HG03066 (cell line): ENCODE results near the gene LUZP1.
A peak's percentile ranks its signal among the peaks of the same experiment; 100 is the strongest.
"Not testable (repeated sequence)": the region's sequence is repeated elsewhere in the genome, so short reads cannot be mapped to it uniquely, and the experiment has no call there.

Experiments
- ATAC-seq: cut with Tn5 transposase; IDR thresholded peaks from one replicate; pipeline ENCODE4 v1.9.1; 2021; ENCODE audit warnings: low read depth; ENCODE audit not compliant: unreplicated experiment

The LUZP1 gene

DNA sequence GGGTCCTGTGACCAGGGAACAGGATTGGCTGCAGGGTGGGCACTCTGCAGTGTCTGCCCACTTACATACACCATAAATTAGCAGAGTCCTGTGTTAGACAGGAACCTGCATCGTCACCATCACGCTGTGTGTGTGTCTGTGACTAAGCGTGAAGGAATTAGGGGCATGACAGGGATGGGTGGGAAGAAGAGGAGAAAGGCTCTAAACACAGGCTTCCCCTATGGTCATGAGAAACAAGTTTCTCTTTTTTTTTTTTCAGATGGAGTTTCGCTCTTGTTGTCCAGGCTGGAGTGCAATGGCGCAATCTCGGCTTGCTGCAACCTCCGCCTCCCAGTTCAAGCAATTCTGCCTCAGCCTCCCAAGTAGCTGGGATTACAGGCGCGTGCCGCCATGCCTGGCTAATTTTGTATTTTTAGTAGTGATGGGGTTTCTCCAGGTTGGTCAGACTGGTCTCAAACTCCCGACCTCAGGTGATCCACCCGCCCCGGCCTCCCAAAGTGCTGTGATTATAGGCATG is 20.3 kb upstream of the LUZP1 start:
- ATAC-seq, result not testable (repeated sequence)

DNA sequence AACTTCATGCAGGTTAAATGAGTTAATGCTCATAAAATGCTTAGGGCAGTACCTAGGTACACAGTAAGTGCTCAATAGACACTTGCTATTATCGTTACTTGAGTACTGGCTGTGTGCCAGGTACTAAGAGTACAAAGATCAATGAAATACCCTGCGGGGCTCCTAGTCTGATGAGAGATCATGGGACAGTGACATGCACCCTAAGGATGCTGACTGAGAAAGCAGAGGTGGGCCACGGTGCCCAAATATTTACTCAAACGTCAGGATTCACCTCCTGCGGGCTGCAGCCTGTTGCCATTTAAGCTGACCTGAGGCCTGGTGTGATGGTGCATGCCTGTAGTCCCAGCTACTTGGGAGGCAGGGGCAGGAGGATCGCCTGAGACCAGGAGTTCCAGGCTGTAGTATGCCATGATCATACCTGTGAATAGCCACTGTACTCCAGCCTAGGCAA is 19.8 kb upstream of the LUZP1 start:
- ATAC-seq, result no peak

DNA sequence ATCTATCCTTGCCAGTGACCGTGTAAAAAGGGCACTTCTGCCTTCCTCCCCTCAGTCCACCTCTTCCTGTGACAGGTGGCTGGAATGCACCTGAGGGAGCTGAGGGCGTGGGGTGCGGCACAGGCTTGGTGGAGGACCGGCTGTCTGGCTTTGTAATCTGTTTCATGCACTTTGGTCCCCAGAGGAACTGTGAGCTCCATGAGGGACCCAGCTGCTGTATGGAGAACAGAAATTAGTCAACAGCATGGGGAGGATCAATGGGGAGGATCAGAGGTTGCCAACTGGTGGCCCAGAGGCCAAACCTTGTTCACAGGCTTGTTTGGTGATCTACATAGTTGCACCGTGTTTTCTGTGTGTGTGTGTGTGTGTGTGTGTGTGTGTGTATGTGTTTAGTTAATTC is 19.0 kb upstream of the LUZP1 start:
- ATAC-seq, result no peak

DNA sequence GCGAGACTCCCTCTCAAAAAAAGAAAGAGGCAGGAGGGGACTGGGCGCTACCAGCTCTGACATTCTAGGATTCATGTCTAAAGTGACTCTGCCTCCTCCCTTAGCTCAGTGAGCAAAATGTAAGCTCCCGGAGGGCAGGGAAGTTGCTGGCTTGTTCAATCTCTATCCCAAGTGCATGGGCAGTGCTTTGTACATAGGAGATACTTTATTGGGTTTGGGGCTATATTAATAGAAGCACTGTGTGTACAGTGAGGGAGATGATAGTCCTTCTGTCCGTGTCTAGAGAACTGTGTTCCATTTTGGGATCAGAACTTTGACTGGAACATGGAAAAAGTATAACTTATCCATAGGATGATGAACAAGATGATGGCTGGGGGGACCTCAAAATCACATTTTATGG is 16.7 kb upstream of the LUZP1 start:
- ATAC-seq, result no peak

DNA sequence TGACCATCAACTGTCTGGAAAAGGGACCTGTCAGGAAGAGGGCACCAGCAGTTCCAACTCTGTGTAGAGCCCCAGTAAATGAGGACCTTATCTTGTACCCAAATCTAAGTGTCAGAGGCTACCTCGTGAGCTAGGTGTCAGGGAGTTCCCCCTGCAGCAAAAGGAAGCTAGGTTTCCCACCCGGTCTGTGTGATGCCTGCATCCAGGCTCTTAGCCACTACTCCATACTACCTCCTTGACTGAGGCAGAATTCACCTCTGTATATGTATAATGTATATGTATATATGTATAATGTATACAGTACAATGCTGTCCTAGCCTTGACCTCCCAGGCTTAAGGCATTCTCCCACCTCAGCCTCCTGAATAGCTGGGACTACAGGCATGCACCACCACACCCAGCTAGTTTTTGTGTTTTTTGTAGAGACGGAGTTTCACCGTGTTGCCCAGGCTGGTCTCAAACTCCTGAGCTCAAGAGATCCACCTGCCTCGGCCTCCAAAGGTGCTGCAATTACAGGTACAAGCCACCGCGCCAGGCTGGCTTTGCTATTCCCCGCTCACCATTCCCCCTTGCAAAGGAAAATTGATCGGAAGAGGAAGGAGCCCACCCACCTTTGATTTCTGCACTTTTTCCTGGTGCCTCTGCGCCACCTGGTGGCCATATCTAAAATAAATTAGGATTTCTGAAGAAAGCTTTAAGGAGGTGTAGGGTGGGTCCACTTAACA is 15.7 kb upstream of the LUZP1 start:
- no peak for ATAC-seq

DNA sequence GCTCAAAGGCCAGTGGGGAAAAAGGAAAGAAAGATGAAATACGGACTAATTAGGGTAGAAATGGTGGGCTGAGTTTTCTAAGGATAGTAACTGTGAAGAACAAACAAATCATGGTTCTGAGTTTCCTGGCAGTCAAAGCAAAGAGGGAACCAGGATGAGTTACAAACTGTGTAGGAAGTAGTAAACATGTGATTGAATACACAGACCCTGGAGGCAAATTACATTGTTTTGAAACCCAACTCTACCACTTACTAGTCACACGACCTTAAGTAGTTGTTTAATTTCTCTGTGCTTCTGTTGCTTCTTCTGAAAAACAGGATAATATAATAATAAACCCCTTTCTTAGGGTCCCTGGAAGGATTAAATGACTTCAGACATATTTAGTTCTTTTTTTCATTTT is 11.2 kb upstream of the LUZP1 start:
- ATAC-seq, result no peak

DNA sequence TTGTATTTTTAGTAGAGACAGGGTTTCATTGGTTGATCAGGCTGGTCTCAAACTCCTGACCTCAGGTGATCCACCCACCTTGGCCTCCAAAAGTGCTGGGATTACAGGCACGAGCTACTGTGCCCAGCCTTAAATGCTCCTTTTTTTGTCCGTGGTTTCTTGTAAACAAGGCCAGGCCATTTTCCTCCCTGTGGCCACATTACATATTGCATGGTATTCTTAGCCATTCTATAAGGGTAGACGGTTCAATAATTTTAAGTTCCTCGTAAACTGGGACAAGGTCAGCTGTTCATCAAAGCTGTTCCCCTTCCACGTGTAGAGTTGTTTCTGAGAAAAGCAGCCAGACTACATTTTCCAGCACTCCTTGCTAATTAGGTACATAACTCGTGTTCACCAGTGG is 10.3 kb upstream of the LUZP1 start:
- ATAC-seq, result no peak

DNA sequence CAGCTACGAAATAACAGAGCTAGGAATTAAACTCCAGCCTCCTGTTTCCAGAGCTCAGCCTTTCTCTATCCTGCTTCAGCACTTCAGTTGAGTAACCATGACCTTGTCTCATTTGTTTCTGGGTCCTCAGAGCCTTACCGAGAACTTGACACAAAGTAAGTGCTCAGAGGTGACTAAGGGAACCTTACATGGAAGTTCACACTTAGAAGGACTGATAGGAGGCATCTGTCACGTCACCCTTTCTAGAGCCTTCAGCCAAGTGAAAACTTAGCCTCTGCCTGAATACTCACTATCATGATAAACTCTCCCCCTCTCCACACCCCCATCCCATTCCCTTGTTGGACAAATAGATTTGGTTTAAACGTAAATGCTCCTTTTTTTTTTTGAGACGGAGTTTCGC is 9.8 kb upstream of the LUZP1 start:
- no peak for ATAC-seq

DNA sequence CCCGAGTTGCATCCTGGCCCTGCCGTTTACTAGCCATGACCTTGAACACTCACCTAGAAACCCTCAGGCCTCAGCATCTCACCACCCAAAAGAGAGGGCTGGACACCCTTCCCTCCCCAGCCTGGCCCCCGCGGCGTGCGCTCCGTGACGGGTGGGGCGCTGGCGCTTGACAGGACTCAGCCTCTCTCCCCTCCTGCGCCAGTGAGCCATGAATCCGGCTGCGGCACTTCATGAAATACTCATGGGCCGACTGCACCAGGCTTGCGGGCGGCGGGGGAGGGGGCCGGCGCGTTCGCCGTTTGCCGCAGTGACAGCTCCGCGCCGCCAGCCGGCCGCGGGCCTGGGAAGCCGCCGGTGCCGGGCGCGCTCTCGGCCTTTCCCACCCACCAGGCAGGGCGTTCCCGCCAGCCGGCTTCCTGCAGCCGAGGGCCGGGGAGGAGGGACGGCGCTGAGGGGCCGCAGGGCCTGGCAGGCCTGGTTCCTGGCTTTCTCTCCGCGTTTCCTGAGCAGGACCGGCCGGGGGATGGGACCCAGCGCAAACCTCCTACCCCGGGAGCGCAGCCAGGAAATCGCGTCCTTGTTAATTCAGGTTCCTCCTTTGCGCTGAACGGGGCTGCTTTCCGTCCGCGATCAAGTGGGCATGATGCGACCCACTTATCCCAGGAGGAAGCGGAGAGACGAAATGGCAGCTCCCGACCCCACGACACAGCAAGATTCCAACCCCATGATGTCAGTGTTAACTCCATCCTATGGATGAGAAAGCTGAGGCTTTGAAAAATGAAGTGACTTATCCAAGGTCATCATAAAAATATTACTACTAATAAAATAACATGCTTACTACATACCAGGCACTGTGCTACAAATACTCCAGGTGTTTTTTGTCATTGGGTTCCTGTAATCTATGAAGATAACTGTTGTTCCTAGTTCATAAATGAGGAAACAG is 9.1 kb upstream of the LUZP1 start:
- ATAC-seq, result peak; percentile 68

DNA sequence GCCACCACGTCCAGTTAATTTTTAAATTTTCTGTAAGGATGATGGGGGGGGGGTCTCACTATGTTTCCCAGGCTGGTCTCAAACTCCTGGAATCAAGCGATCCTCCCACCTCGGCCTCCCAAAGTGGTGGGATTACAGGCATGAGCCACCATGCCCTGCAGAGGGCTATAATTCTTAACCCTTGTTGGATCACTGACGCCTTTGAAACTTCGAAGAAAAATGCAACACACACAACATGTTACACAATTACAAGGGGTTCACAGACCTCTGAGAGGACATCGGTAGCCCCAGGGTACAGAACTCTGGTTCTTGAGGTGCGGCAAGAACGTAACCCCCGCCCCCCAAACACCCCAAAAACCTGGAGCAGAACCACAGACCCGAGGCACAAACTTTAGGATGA is 8.4 kb upstream of the LUZP1 start:
- ATAC-seq, result no peak

DNA sequence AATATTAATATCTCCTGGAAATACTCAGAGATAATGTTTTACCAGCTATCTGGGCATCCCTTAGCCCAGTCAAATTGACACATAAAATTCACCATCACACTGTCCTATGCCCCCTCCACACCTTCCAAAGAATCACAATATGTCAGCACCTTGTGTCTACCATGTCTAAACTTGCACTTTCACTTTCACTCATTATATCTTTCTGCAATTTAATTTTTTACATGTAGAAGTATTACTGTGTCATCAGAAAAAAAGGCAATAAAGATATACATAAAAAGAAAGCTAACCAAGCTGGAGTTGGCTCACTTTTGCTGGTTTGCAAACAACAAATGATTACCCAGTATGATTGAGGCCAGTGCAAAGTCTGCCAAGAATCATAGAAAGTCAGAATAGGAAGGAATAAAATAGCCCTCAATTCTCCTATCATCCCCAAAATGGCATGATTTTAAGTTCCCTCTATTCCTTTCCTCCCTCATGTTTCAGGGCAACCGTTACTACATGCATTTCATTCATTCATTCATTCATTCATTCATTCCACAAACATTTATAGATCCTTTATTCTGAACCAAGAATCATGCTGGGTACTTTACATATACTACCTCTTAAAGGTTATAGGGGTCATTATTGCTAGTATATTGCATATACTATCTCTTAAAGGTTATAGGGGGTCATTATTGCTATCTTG is 5.9 kb upstream of the LUZP1 start:
- no peak for ATAC-seq

DNA sequence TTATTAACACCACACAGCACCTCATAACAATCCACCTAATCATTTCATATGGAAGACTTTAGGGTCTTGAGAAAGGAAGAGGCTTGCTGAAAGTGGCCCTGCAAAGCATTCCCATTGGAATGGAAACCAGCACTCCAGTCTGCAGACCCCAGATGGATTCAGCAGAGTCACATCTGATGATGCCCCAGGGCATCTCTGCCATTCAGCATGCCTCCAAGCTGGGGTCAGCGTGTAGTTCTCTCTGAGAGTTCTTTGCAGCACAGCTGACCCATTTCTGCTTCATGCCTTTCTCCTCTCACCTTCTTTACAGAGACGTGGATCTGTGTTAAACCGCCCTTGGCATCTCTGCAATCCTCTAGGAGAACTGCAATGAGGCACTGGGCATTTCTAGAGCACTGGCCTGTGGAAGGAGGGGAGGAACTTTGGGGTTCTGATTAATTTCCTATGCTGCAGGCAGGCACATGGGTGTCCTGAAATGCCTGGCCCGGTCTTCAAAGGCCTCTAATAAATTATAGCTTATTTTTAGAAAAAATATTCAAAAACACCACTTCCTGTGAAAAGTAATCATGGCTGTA is 2.6 kb upstream of the LUZP1 start:
- ATAC-seq, result no peak

DNA sequence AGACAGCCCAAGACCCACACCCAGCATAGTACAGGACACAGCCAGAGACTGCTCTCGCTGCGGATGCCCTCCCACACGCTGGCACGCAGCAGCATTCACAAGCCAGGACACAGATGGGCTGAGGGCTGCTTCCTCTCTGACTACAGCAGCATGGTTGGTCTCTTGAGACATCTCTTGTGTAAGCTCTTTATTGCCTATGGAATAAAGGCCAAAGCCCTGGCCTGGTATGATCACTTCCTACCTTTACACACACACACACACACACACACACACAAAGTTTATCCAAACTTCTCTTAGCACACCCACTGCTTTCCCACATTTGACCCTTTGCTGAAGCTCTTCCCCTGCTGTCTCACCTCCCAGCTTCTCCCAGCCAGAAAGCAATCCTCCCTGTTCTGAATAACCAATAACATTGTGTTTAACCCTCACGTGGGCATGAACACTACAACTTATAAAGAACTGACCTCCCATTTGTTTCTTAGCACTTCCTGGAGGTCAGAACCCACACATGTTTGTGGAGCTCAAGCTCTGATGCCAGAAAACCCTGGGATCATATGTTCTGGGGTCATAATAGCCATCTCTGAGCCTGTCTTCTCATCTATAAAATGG is 1.2 kb upstream of the LUZP1 start:
- ATAC-seq, result no peak

DNA sequence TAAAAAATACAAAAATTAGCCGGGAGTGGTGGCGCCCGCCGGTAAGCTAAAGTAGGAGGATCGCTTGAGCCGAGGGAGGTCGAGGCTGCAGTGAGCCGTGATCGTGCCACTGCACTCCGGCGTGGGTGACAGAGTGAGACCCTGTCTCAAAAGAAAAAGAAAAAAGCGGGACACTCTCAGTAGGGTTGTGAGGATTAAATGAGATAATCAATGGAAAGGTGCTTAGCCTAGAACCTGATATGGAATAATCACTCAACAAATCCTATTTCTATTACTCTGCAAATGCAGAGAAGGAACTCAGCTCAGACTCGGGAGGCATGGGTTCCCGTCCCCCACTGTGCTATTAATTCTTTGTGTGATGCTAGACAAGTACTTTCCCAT is 529 bp upstream of the LUZP1 start:
- ATAC-seq, result no peak

DNA sequence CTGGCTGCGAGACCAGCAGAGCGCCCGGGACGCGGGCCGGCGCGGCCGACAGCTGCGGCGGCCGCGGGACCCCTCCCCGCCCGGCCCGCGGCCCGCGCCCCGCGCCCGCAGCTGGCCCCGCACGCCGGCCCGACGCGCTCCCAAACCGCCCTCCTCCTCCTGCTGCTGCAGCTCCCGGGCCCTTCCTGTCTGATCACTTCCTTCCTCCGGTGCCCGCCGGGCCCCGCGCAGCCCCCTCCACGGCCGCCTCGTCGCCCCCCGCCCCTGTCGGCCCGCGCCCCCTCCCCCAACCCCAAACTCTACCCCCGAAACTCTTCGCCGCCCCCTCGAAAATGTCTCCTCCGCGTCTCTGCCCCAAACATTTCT is 594 bp downstream of the LUZP1 start:
- no peak for ATAC-seq

DNA sequence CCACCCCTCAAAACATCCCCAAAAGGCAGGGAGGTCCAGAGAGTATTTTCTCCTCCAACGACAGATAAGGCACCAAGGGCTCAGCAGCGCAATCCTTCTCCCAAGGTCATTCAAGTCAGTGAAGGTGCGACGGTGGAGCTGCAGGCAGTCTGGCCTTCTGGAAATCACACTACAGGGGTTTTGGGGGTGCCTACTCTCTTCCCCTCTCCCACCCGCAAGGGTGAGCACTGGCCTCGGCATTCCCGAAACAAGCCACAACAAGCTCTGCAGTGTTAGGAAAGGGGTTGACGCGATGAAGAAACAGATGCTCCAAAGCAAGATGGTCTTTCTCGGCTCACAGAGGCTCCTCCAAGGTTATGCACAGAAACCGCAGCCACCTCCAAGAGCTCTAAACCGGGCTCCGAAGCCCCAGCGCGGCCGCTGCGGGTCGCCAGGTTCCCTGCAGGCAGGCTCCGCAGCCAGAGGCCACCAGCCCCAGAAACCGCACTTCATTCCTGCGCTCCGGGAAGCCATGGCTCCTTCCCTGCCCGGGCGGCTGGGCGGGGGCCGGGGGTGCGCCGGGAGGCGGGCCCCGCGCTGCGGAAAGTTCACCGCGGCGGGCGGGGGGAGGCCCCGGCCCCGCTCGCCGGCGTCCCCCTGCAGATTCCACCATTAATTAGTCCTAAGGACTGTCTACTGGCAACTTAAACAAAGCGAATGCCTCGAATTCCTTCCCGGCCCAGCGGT is 1.1 kb downstream of the LUZP1 start:
- no peak for ATAC-seq

DNA sequence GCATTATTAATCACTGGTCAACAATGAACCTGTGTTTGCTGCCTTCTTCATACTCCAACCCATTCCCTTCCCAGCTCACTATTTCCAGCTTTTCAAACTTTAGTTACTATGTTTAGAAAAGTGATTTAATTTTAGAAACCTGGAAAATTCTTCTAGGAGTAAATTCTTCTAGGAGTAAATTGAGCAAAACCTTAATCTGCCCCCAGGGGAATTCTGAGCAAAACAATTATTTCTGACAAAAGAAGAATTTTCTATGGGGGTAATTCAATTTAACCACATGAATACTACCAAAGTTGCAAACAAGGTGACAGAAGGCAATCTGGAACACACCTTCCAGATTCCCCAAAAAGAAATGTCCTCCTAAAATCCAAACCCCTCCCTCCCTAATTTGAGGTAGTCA is 1.8 kb downstream of the LUZP1 start:
- no peak for ATAC-seq

DNA sequence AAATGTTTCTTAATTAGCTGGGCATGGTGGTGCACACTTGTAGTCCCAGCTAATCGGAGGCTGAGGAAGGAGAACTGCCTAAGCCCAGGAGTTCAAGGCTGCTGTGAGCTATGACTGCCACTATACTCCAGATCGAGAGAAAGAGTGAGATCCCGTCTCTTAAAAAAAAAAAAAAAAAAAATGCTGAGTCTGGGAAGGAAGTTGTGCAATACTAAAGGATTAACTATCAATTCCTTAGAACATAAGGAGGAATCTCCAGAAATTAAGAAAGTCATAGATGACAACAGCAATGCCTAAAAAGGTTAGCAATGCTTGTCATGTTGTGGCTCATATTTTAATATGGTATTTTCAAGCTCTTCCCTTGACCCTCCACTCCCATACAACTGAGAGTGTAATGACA is 5.3 kb downstream of the LUZP1 start:
- no peak for ATAC-seq

DNA sequence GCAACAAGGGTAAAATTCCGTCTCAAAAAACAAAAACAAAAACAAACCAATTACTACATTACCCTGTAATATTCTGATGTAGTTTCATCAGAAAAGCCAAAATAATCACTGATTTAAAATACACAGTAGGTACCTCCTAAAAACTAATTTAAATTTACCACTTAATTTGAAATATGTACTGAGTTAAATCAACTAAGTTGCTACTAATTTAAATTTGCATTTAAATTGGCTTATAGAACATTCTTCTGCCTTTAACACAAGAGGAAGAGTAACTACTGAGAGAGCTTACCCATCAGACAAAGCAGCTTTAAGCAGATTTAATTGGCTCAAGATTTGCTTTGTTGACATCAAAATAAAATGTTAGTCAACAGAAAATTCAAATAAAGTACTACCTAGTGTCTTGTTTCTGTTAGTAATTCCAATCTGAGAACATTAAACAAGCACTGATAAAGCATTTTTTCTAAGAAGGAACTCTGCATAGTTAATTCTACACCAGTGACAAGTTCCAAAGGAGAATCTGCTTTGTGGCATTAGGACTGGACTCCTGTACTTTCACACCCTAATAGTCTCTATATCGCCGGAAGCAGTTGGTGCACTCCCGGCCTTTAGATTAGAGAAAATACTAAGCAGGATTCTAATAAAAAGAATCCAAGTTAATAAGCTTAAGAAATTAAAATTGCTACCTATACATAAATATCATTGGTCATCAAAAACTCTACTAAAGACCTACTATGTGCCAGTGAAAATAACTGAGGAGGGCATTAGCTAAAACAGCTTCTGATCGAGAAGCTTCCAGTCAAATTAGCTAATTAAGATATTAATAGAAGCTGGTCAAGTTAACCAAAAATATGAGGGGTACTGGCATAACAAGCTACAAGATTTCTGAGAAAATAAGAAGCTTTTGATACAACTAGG is 8.4 kb downstream of the LUZP1 start:
- no peak for ATAC-seq
